Epithelial cell of esophagus (primary cell): Measurements from ENCODE around the gene CEP89.
"Not testable (repeated sequence)": the region's sequence is repeated elsewhere in the genome, so short reads cannot be mapped to it uniquely, and the experiment has no call there.

Source experiments
- DNase-seq: peaks from one replicate; pipeline ENCODE4 v3.0.0; 2010; ENCODE audit warnings: low read depth
- H3K4me3 ChIP-seq: 2 replicates; pipeline ENCODE4 v1.5.1; 2011; ENCODE audit warnings: mild to moderate bottlenecking, low read length, control low read depth
- TF ChIP-seq, protein P1 (sequence below): IDR thresholded peaks from 2 replicates; pipeline ENCODE4 v1.5.1; 2011; ENCODE audit warnings: low read depth, mild to moderate bottlenecking, low read length, control low read depth, inconsistent platforms; ENCODE audit not compliant: insufficient read depth; ENCODE audit errors: missing control alignments

CEP89 gene

DNA sequence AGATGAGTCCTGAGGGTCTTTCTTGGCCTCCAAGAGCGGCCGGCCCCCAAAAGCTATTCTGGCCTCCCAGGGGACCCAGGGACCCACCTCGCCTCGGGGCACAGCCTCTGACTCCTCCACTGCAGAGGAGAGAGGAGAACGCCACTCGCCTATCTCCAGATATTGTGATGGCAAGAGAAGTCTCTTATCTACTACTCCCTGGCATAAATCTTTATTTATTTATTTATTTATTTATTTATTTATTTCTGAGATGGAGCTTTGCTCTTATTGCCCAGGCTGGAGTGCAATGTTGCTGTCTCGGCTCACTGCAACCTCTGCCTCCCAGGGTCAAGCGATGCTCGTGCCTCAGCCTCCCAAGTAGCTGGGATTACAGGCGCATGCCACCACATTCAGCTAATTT is 113.2 kb downstream of the CEP89 start:
- H3K4me3 ChIP-seq = no peak overlapping the region
- no peak for DNase-seq
- TF ChIP-seq, protein P1, sequence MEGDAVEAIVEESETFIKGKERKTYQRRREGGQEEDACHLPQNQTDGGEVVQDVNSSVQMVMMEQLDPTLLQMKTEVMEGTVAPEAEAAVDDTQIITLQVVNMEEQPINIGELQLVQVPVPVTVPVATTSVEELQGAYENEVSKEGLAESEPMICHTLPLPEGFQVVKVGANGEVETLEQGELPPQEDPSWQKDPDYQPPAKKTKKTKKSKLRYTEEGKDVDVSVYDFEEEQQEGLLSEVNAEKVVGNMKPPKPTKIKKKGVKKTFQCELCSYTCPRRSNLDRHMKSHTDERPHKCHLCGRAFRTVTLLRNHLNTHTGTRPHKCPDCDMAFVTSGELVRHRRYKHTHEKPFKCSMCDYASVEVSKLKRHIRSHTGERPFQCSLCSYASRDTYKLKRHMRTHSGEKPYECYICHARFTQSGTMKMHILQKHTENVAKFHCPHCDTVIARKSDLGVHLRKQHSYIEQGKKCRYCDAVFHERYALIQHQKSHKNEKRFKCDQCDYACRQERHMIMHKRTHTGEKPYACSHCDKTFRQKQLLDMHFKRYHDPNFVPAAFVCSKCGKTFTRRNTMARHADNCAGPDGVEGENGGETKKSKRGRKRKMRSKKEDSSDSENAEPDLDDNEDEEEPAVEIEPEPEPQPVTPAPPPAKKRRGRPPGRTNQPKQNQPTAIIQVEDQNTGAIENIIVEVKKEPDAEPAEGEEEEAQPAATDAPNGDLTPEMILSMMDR = no peak

DNA sequence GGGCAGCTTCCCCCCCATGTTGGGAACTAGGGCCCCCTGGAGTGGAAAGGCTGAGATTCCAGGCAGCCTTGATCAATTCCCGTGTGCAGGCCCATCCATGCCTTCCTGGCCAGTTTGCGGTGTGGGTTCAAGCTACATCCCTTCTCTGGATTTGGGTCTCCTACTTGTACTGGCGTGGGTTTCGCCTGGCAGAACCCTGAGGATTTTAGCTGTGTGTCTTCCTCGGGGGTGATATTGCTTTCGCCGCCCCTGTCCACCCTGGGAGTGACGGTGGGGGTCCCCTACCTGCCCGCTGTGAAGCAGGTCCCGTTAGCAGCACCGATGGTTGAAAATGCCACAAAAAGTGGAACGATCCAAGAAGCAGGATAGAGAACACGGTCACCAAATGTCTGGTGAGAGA is 113.6 kb downstream of the CEP89 start:
- DNase-seq = no peak
- TF ChIP-seq, protein P1 = no peak
- H3K4me3 ChIP-seq = no peak overlapping the region

DNA sequence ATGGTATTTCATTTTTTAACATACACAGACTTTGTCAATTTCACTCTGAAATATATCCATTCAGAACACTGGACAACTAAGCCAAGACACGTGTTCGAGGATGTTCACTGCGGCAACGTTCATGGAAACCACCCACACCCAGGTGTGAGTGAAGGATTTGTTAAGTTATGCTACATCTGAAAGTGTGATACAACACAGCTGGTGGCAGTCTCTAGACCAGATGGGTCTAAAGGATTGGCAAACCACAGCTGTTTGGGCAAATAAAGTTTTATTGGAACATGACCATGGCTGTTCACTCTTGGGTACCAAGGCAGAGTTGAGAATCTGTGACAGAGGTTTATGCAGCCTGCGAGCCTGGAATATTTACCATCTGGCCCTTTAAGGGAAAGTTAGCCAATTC is 114.2 kb downstream of the CEP89 start:
- DNase-seq = no peak
- TF ChIP-seq, protein P1 = no peak
- no peak overlapping the region for H3K4me3 ChIP-seq

DNA sequence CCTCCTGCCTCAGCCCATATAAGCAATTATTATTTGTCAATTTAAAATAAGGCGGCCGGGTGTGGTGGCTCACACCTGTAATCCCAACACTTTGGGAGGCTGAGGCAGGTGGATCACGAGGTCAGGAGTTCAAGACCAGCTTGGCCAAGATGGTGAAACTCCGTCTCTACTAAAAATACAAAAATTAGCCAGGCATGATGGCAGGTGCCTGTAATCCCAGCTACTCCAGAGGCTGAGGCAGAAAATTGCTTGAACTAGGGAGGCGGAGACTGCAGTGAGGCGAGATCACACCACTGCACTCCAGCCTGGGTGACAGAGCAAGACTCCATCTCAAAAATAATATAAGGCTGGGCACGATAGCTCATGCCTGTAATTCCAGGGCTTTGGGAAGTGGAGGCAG is 114.9 kb downstream of the CEP89 start:
- not testable (repeated sequence) for H3K4me3 ChIP-seq, DNase-seq

DNA sequence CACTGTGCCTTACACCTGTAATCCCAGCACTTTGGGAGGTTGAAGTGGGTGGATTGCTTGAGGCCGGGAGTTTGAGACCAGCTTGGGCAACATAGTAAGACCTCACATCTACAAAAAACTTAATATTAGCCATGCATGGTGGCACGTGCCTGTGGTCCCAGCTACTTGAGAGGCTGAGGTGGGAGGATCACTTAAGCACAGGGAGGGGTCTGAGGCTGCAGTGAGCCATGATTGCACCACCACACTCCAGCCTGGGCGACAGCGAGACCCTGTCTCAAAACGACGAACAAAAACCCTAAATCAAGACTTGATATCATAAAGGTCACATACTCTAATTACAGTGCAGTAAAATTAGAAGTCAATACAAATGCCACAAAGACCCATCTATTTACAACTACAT is 119.5 kb downstream of the CEP89 start:
- TF ChIP-seq, protein P1 = no peak
- no peak for DNase-seq
- no peak overlapping the region for H3K4me3 ChIP-seq

DNA sequence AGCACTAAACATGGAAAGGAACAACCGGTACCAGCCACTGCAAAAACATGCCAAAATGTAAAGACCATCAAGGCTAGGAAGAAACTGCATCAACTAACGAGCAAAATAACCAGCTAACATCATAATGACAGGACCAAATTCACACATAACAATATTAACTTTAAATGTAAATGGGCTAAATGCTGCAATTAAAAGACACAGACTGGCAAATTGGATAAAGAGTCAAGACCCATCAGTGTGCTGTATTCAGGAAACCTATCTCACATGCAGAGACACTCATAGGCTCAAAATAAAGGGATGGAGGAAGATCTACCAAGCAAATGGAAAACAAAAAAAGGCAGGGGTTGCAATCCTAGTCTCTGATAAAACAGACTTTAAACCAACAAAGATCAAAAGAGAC is 123.7 kb downstream of the CEP89 start:
- not testable (repeated sequence) for DNase-seq, H3K4me3 ChIP-seq

DNA sequence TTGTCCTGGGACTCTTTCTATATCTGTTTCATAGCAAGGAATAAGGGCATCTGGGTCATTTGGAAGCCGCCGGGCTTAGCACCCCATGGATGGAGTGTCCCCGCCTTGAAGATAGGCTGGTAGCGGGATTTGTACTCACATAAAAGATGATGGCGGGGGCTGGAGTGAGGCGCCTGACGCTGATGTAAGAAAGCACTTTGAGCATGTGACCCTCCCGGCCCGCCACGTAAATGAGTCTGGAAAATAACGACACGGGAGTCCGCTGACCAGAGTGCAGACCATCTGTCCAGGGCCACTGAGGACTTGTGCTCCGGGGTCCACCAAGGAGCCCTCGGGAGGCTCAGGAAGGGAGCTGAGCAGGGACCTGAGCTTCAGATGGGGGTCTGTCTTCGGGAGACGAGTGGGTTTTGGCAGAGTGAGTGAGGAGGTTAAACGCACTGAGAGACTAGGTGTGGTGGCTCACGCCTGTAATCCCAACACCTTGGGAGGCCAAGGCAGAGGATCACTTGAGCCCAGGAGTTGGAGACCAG is 128.0 kb downstream of the CEP89 start:
- no peak for DNase-seq
- TF ChIP-seq, protein P1 = no peak
- no peak overlapping the region for H3K4me3 ChIP-seq

DNA sequence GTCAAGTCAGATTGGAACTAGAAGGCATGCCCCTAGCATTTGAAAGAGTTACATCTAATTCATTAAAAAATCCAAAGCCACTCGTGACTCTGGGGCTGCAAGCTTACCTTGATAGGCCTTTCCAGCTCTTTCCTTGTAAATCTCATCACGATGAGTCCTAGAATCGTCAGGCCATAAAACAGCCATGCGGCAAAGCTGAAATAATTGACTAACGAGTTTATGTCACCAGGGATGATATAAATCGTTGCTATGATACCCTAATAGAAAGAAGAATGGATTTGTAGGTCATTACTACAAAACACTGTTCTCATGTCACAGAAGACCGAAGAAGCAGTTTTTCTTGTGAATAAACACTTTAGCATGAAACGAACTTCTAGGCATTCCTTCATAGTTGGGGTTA is 129.7 kb downstream of the CEP89 start:
- no peak for DNase-seq
- TF ChIP-seq, protein P1 = no peak
- H3K4me3 ChIP-seq = no peak overlapping the region
